Stomach smooth muscle (tissue), 2 donors: ENCODE data around the gene RNU1-2.
"Not testable (repeated sequence)": the region's sequence is repeated elsewhere in the genome, so short reads cannot be mapped to it uniquely, and the experiment has no call there.

Source experiments
- H3K27ac ChIP-seq: one replicate; pipeline ENCODE4 v1.7.0; 2013; ENCODE audit warnings: mild to moderate bottlenecking, low read length, inconsistent platforms
- H3K27me3 ChIP-seq, 2 donors: one replicate each; pipeline ENCODE4 v1.7.0; 2013; ENCODE audit warnings: low read length in 2 of 2; ENCODE audit not compliant: insufficient read depth in 2 of 2, control insufficient read depth in 1 of 2
- H3K36me3 ChIP-seq, 2 donors: one replicate each; pipeline ENCODE4 v1.7.0; 2013; ENCODE audit warnings: low read length in 2 of 2; ENCODE audit not compliant: control insufficient read depth in 2 of 2, insufficient read depth in 2 of 2
- H3K4me1 ChIP-seq: one replicate; pipeline ENCODE4 v1.7.0; 2013; ENCODE audit warnings: low read length; ENCODE audit not compliant: control insufficient read depth, insufficient read depth
- H3K4me3 ChIP-seq, 2 donors: one replicate each; pipeline ENCODE4 v1.7.0; 2013; ENCODE audit warnings: low read length in 2 of 2
- H3K9ac ChIP-seq, 2 donors: one replicate each; pipeline ENCODE4 v1.7.0; 2013; ENCODE audit warnings: low read length in 2 of 2, mild to moderate bottlenecking in 1 of 2
- H3K9me3 ChIP-seq, 2 donors: one replicate each; pipeline ENCODE4 v1.7.0; 2013; ENCODE audit warnings: low read length in 2 of 2; ENCODE audit not compliant: control insufficient read depth in 2 of 2
- donor health status: healthy.
- donor health status: Pancreatic carcinoma.

Gene RNU1-2

GRCh38 chr1:16890539-16891021 lies 5.2 kb upstream of the RNU1-2 start:
- not testable (repeated sequence) for H3K27ac ChIP-seq, H3K4me3 ChIP-seq, H3K36me3 ChIP-seq, H3K9me3 ChIP-seq, H3K27me3 ChIP-seq, H3K9ac ChIP-seq
- peaks cover 11% of the 10 kb centered on the region for H3K4me1 ChIP-seq

GRCh38 chr1:16891057-16891456 lies 4.7 kb upstream of the RNU1-2 start:
- peaks cover 11% of the 10 kb centered on the region for H3K4me1 ChIP-seq
- H3K36me3 ChIP-seq, H3K9ac ChIP-seq, H3K27me3 ChIP-seq, H3K9me3 ChIP-seq, H3K4me3 ChIP-seq, H3K27ac ChIP-seq: not testable (repeated sequence)

- not testable (repeated sequence) for H3K36me3 ChIP-seq, H3K27ac ChIP-seq, H3K4me3 ChIP-seq, H3K9me3 ChIP-seq, H3K27me3 ChIP-seq, H3K9ac ChIP-seq
- H3K4me1 ChIP-seq = peaks cover 16% of the 10 kb centered on the region
Observed at GRCh38 chr1:16892978-16893525, 2.7 kb upstream of the RNU1-2 start.

GRCh38 chr1:16893796-16894195 lies 2.0 kb upstream of the RNU1-2 start:
- not testable (repeated sequence) for H3K27ac ChIP-seq, H3K4me3 ChIP-seq, H3K36me3 ChIP-seq, H3K9ac ChIP-seq, H3K9me3 ChIP-seq, H3K27me3 ChIP-seq
- H3K4me1 ChIP-seq = peaks cover 13% of the 10 kb centered on the region

GRCh38 chr1:16894338-16894737 lies 1.4 kb upstream of the RNU1-2 start:
- not testable (repeated sequence) for H3K4me3 ChIP-seq, H3K9ac ChIP-seq, H3K27me3 ChIP-seq, H3K36me3 ChIP-seq, H3K4me1 ChIP-seq, H3K27ac ChIP-seq, H3K9me3 ChIP-seq

GRCh38 chr1:16895233-16895597 lies 565 bp upstream of the RNU1-2 start:
- not testable (repeated sequence) for H3K27me3 ChIP-seq, H3K4me1 ChIP-seq, H3K36me3 ChIP-seq, H3K9me3 ChIP-seq
- peak overlapping the region; percentile 33 to 55 for H3K9ac ChIP-seq
- H3K4me3 ChIP-seq = peak overlapping the region; percentile 51 to 67
- peak overlapping the region; percentile 85 for H3K27ac ChIP-seq

GRCh38 chr1:16896316-16897055 lies 706 bp downstream of the RNU1-2 start:
- H3K4me1 ChIP-seq, H3K9me3 ChIP-seq, H3K27me3 ChIP-seq, H3K36me3 ChIP-seq: not testable (repeated sequence)
- Histone ChIP-seq H3K4me3 (peak overlapping the region; percentile 49 to 53), H3K9ac (peak overlapping the region; percentile 48 to 51), H3K27ac (peak overlapping the region; percentile 85)

GRCh38 chr1:16897653-16898052 lies 1.9 kb downstream of the RNU1-2 start:
- H3K9me3 ChIP-seq = not testable (repeated sequence)

GRCh38 chr1:16898298-16898697 lies 2.5 kb downstream of the RNU1-2 start:
- H3K4me1 ChIP-seq, H3K36me3 ChIP-seq, H3K27me3 ChIP-seq, H3K9me3 ChIP-seq, H3K9ac ChIP-seq, H3K4me3 ChIP-seq, H3K27ac ChIP-seq: not testable (repeated sequence)

More at GRCh38 chr1:16897653-16898052, 1.9 kb downstream of the RNU1-2 start:
- H3K4me3 ChIP-seq, H3K4me1 ChIP-seq, H3K9ac ChIP-seq, H3K27me3 ChIP-seq, H3K27ac ChIP-seq, H3K36me3 ChIP-seq: not testable (repeated sequence)

- not testable (repeated sequence) for H3K27ac ChIP-seq, H3K36me3 ChIP-seq, H3K9ac ChIP-seq, H3K9me3 ChIP-seq, H3K4me1 ChIP-seq, H3K4me3 ChIP-seq, H3K27me3 ChIP-seq
Observed at GRCh38 chr1:16899020-16899419, 3.2 kb downstream of the RNU1-2 start.

- Histone ChIP-seq H3K27me3 (no peaks in the 10 kb centered on the region), H3K4me3 (no peak overlapping the region), H3K9ac (no peak overlapping the region), H3K27ac (no peak overlapping the region), H3K36me3 (no peaks in the 10 kb centered on the region), H3K4me1 (peaks cover 11% of the 10 kb centered on the region), H3K9me3 (no peaks in the 10 kb centered on the region)
Observed at GRCh38 chr1:16900751-16901150, 5.0 kb downstream of the RNU1-2 start.
